ENCODE data around the gene EIF3K.

EIF3K gene

GRCh38 chr19:38669552-38669951 lies 50.6 kb downstream of the EIF3K start:
- peak; percentile 70 for DNase-seq

GRCh38 chr19:38670921-38671398 lies 52.0 kb downstream of the EIF3K start:
- no peak for DNase-seq

- DNase-seq: no peak
Measured at GRCh38 chr19:38671654-38672053, 52.7 kb downstream of the EIF3K start.

- DNase-seq: no peak
Measured at GRCh38 chr19:38673030-38673429, 54.0 kb downstream of the EIF3K start.

GRCh38 chr19:38674388-38675171 lies 55.6 kb downstream of the EIF3K start:
- DNase-seq: no peak

GRCh38 chr19:38675611-38676010 lies 56.6 kb downstream of the EIF3K start:
- DNase-seq: peak; percentile 48

- no peak for DNase-seq
Measured at GRCh38 chr19:38676023-38676877, 57.3 kb downstream of the EIF3K start.

GRCh38 chr19:38676878-38677646 lies 58.1 kb downstream of the EIF3K start:
- DNase-seq: no peak

GRCh38 chr19:38678217-38678890 lies 59.4 kb downstream of the EIF3K start:
- DNase-seq: no peak

- DNase-seq: no peak
Measured at GRCh38 chr19:38678891-38679494, 60.0 kb downstream of the EIF3K start.

GRCh38 chr19:38679839-38680238 lies 60.9 kb downstream of the EIF3K start:
- no peak for DNase-seq

- DNase-seq: no peak
Measured at GRCh38 chr19:38682195-38682867, 63.3 kb downstream of the EIF3K start.

GRCh38 chr19:38682872-38683392 lies 63.9 kb downstream of the EIF3K start:
- no peak for DNase-seq

- DNase-seq: peak; percentile 79
Measured at GRCh38 chr19:38683393-38684077, 64.5 kb downstream of the EIF3K start.

- DNase-seq: peak; percentile 87
Measured at GRCh38 chr19:38684078-38684861, 65.3 kb downstream of the EIF3K start.

GRCh38 chr19:38684862-38685665 lies 66.1 kb downstream of the EIF3K start:
- DNase-seq: no peak

GRCh38 chr19:38685666-38686529 lies 66.9 kb downstream of the EIF3K start:
- peak; percentile 36 for DNase-seq

- peak; percentile 68 for DNase-seq
Measured at GRCh38 chr19:38686530-38686888, 67.5 kb downstream of the EIF3K start.

Data from activated CD4-positive, alpha-beta T cell treated with anti-CD3 and anti-CD28 coated beads, Interleukin-10, Interleukin-2, amounts not matched to agents 100 ng/mL and 50 ng/mL, durations not matched to agents 16 hours and 8 hours (primary cell).